HL-60 (cell line): ENCODE data around the gene KRTAP5-9.

ENCODE experiments used
- GABPA ChIP-seq: IDR thresholded peaks from 2 replicates; pipeline ENCODE4 v1.6.1; 2012; ENCODE audit warnings: low read depth
- POLR2AphosphoS5 ChIP-seq: IDR thresholded peaks from 2 replicates; pipeline ENCODE4 v1.6.1; 2012; ENCODE audit warnings: low read depth
- REST ChIP-seq: IDR thresholded peaks from 2 replicates; pipeline ENCODE4 v1.6.1; 2012; ENCODE audit warnings: low read depth; ENCODE audit not compliant: insufficient replicate concordance
- SPI1 ChIP-seq: IDR thresholded peaks from 2 replicates; pipeline ENCODE4 v1.6.1; 2012; ENCODE audit warnings: low read depth, mild to moderate bottlenecking, borderline replicate concordance
- TF ChIP-seq, protein P1 (sequence below): IDR thresholded peaks from one replicate; pipeline ENCODE4 v1.5.1; 2011; ENCODE audit warnings: low read length, control low read depth, inconsistent platforms; ENCODE audit not compliant: insufficient read depth

GRCh38 chr11:71563406-71563805 lies 15.2 kb downstream of the KRTAP5-9 start:
- TF ChIP-seq, protein P1, sequence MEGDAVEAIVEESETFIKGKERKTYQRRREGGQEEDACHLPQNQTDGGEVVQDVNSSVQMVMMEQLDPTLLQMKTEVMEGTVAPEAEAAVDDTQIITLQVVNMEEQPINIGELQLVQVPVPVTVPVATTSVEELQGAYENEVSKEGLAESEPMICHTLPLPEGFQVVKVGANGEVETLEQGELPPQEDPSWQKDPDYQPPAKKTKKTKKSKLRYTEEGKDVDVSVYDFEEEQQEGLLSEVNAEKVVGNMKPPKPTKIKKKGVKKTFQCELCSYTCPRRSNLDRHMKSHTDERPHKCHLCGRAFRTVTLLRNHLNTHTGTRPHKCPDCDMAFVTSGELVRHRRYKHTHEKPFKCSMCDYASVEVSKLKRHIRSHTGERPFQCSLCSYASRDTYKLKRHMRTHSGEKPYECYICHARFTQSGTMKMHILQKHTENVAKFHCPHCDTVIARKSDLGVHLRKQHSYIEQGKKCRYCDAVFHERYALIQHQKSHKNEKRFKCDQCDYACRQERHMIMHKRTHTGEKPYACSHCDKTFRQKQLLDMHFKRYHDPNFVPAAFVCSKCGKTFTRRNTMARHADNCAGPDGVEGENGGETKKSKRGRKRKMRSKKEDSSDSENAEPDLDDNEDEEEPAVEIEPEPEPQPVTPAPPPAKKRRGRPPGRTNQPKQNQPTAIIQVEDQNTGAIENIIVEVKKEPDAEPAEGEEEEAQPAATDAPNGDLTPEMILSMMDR, result peak; percentile 52
- TF ChIP-seq GABPA (no peak), POLR2AphosphoS5 (no peak), REST (no peak), SPI1 (no peak)
